ENCODE data around the gene GINS1. TPM values are rescaled to one million over a fixed set of nuclear protein-coding genes. Genes with fewer than 3 reads are reported as not detected.

GINS1 gene
- polyA plus RNA-seq, 1 of the 3 experiments (the other 2 are of a cell fraction): 5.1 TPM

DNA sequence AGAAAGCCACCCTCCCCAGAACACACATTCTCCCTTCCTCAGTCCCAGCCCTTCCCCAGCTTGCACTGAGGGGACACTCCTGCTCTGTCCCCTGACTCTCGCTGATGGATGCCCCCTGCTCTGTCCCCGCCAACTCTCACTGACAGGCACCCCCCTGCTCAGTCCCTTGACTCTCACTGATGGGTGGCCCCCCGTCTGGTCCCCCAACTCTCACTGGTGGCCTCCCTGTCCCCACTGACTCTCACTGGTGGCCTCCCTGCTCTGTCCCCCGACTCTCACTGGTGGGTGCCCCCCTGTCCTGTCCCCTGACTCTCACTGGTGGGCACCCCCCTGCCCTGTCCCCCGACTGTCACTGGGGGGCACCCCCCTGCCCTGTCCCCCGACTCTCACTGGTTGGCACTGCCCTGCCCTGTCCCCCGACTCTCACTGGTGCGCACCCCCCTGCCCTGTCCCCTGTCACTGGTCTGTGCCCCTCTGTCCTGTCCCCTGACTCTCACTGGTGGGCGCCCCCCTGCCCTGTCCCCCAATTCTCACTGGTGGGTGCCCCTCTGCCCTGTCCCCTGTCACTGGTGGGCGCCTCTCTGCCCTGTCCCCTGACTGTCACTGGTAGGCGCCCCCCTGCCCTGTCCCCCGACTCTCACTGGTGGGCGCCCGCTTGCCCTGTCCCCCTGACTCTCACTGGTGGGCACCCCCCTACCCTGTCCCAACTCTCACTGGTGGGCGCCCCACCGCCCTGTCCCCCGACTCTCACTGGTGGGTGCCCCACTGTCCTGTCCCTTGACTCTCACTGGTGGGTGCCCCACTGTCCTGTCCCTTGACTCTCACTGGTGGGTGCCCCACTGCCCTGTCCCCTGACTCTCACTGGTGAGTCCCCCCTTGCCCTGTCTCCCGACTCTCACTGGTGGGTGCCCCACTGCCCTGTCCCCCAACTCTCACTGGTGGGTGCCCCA lies 60.9 kb downstream of the GINS1 start:
- Histone ChIP-seq H3K4me3 (ENCODE audit: low read depth in 2 of 2, low read length in 1 of 2) (no peak overlapping the region), H3F3A (replicated peaks; ENCODE audit: insufficient read depth) (no peaks in the 10 kb centered on the region), H2AFZ (ENCODE audit: low read depth) (no peak overlapping the region), H3K4me2 (no peak overlapping the region), H3K9ac (no peak overlapping the region), H3K36me3 (replicated peaks in 1 of 2; ENCODE audit: control insufficient read depth in 1 of 2, insufficient read depth in 2 of 2, low read length in 1 of 2) (peaks cover 12 to 44% of the 10 kb centered on the region in 2 experiments), H3K4me1 (ENCODE audit: control insufficient read depth in 1 of 2, insufficient read depth in 2 of 2, low read depth in 1 of 2, low read length in 1 of 2) (peaks cover 0 to 15% of the 10 kb centered on the region in 2 experiments; a peak in 1 of 4 replicates), H4K20me1 (ENCODE audit: insufficient read depth) (no peaks in the 10 kb centered on the region), H3K9me3 (no peaks in the 10 kb centered on the region), H3K9me2 (no peaks in the 10 kb centered on the region), H3K27ac (ENCODE audit: low read depth in 2 of 2, low read length in 1 of 2) (no peak overlapping the region), H3K27me3 (ENCODE audit: insufficient read depth) (no peaks in the 10 kb centered on the region), H3K79me2 (ENCODE audit: insufficient read depth) (0 out of 2 replicates have a peak, but pooled peaks cover 10% of the 10 kb centered on the region)
- TF ChIP-seq FOSL2 (IDR thresholded peaks at IDR 0.05; ENCODE audit: borderline replicate concordance, low read depth) (no peak), TCF12 (IDR thresholded peaks at IDR 0.05) (no peak), ELF1 (IDR thresholded peaks at IDR 0.05) (no peak), RCOR1 (IDR thresholded peaks at IDR 0.05; ENCODE audit: low read length) (no peak), SMC3 (IDR thresholded peaks at IDR 0.05; ENCODE audit: low read depth, low read length) (no peak), RFX5 (IDR thresholded peaks at IDR 0.05; ENCODE audit: low read length) (no peak), RXRA (IDR thresholded peaks at IDR 0.05; ENCODE audit: borderline replicate concordance, low read depth) (no peak)
- TF ChIP-seq, protein P1, sequence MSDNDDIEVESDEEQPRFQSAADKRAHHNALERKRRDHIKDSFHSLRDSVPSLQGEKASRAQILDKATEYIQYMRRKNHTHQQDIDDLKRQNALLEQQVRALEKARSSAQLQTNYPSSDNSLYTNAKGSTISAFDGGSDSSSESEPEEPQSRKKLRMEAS (IDR thresholded peaks at IDR 0.05; ENCODE audit: low read depth): no peak
- DNase-seq: no peak
- 94% methylated on average over 18 of the region's 18 CpGs for WGBS (ENCODE audit: low lambda C conversion rate)
- POLR2A ChIA-PET: no interaction called here
- CTCF ChIA-PET: no interaction called here

DNA sequence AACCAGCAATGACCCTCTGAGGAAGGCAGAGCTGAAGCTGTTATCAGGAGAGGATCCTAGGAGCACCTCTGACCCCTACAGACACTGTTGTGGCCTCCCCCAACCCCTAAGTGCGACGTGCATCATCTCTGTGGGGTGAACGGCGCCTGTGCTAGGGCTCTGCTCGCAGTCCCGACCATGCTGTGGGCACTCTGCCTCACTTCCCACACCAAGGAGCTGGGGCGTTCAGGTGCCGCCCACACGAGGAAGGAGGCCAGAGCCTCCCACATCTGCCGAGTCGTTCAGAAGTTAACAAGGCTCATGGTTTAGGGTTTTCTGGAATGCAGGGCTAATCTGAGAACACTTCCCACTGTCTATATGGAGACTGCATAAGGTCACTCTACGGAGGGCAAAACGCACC lies 62.1 kb downstream of the GINS1 start:
- CTCF ChIA-PET: interaction anchor here (0.8 to 1.5 kb wide), 2 partner anchors 12 to 105 kb away, joined by 3 to 5 read pairs; no protein-coding TSS in a partner anchor
- DNase-seq: no peak
- H3F3A ChIP-seq (replicated peaks; ENCODE audit: insufficient read depth): no peaks in the 10 kb centered on the region
- H3K4me3 ChIP-seq (ENCODE audit: low read depth in 2 of 2, low read length in 1 of 2): no peak overlapping the region
- H3K27ac ChIP-seq (ENCODE audit: low read depth in 2 of 2, low read length in 1 of 2): no peak overlapping the region
- H2AFZ ChIP-seq (ENCODE audit: low read depth): no peak overlapping the region
- no peaks in the 10 kb centered on the region for H3K9me3 ChIP-seq
- H3K36me3 ChIP-seq (replicated peaks in 1 of 2; ENCODE audit: control insufficient read depth in 1 of 2, insufficient read depth in 2 of 2, low read length in 1 of 2): peaks cover 9 to 37% of the 10 kb centered on the region in 2 experiments
- POLR2A ChIA-PET: no interaction called here
- 0 out of 2 replicates have a peak, but pooled peaks cover 10% of the 10 kb centered on the region for H3K79me2 ChIP-seq (ENCODE audit: insufficient read depth)
- H3K9me2 ChIP-seq: no peaks in the 10 kb centered on the region
- H3K4me2 ChIP-seq: no peak overlapping the region
- no peaks in the 10 kb centered on the region for H3K27me3 ChIP-seq (ENCODE audit: insufficient read depth)
- TF ChIP-seq TAF1 (IDR thresholded peaks at IDR 0.05; ENCODE audit: borderline replicate concordance, low read depth, low read length) (no peak), GABPA (IDR thresholded peaks at IDR 0.05; ENCODE audit: low read depth) (no peak), NFIC (IDR thresholded peaks at IDR 0.05; ENCODE audit: borderline replicate concordance) (no peak), TEAD4 (IDR thresholded peaks at IDR 0.05; ENCODE audit: borderline replicate concordance, insufficient read depth) (no peak), MXI1 (IDR thresholded peaks at IDR 0.05; ENCODE audit: low read depth, low read length) (no peak), ELF1 (IDR thresholded peaks at IDR 0.05) (no peak), YY1 (IDR thresholded peaks at IDR 0.05; ENCODE audit: low read depth) (no peak), FOXJ3 (CRISPR knock-in tag; IDR thresholded peaks at IDR 0.05) (no peak)
- TF ChIP-seq, protein P2, sequence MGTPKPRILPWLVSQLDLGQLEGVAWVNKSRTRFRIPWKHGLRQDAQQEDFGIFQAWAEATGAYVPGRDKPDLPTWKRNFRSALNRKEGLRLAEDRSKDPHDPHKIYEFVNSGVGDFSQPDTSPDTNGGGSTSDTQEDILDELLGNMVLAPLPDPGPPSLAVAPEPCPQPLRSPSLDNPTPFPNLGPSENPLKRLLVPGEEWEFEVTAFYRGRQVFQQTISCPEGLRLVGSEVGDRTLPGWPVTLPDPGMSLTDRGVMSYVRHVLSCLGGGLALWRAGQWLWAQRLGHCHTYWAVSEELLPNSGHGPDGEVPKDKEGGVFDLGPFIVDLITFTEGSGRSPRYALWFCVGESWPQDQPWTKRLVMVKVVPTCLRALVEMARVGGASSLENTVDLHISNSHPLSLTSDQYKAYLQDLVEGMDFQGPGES (IDR thresholded peaks at IDR 0.05; ENCODE audit: low read depth, low read length): no peak
- TF ChIP-seq, protein P3, sequence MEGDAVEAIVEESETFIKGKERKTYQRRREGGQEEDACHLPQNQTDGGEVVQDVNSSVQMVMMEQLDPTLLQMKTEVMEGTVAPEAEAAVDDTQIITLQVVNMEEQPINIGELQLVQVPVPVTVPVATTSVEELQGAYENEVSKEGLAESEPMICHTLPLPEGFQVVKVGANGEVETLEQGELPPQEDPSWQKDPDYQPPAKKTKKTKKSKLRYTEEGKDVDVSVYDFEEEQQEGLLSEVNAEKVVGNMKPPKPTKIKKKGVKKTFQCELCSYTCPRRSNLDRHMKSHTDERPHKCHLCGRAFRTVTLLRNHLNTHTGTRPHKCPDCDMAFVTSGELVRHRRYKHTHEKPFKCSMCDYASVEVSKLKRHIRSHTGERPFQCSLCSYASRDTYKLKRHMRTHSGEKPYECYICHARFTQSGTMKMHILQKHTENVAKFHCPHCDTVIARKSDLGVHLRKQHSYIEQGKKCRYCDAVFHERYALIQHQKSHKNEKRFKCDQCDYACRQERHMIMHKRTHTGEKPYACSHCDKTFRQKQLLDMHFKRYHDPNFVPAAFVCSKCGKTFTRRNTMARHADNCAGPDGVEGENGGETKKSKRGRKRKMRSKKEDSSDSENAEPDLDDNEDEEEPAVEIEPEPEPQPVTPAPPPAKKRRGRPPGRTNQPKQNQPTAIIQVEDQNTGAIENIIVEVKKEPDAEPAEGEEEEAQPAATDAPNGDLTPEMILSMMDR (IDR thresholded peaks at IDR 0.05): no peak
- no peak overlapping the region for H3K9ac ChIP-seq
- H4K20me1 ChIP-seq (ENCODE audit: insufficient read depth): no peaks in the 10 kb centered on the region
- WGBS (ENCODE audit: low lambda C conversion rate): 100% methylated on average over 4 of the region's 13 CpGs
- H3K4me1 ChIP-seq (ENCODE audit: control insufficient read depth in 1 of 2, insufficient read depth in 2 of 2, low read depth in 1 of 2, low read length in 1 of 2): peaks cover 0 to 12% of the 10 kb centered on the region in 2 experiments; a peak in 1 of 4 replicates
